Astrocyte (in vitro differentiated cells and primary cell): Measurements from ENCODE around the gene KRTAP2-1. TPM values are rescaled to one million over a fixed set of nuclear protein-coding genes. Genes with fewer than 3 reads are reported as not detected.

ENCODE experiments used
- DNase-seq: peaks from one replicate; pipeline ENCODE4 v3.0.0-alpha.2; 2010; ENCODE audit warnings: low read depth
- FAIRE-seq: peaks from 2 replicates; lab custom pipeline; 2011; peaks lifted over from hg19 to GRCh38; lab: Jason Lieb, UNC
- H2AFZ ChIP-seq: 2 replicates; pipeline ENCODE4 v1.6.0; 2012; ENCODE audit warnings: low read depth, low read length, inconsistent platforms
- H3K27ac ChIP-seq: 2 replicates; pipeline ENCODE4 v1.5.1; 2011; ENCODE audit warnings: low read depth, low read length, inconsistent platforms
- H3K27me3 ChIP-seq: 2 replicates; pipeline ENCODE4 v1.6.0; 2011; ENCODE audit warnings: low read length, inconsistent platforms; ENCODE audit not compliant: insufficient read depth
- H3K36me3 ChIP-seq: 2 replicates; pipeline ENCODE4 v1.5.1; 2011; ENCODE audit warnings: low read length, inconsistent platforms; ENCODE audit not compliant: insufficient read depth
- H3K4me1 ChIP-seq: 2 replicates; pipeline ENCODE4 v1.5.1; 2011; ENCODE audit warnings: low read length, inconsistent platforms; ENCODE audit not compliant: insufficient read depth
- H3K4me2 ChIP-seq: 2 replicates; pipeline ENCODE4 v1.6.0; 2012; ENCODE audit warnings: low read length, inconsistent platforms
- H3K4me3 ChIP-seq: 2 replicates; pipeline ENCODE4 v1.5.1; 2011; ENCODE audit warnings: low read depth, mild to moderate bottlenecking, low read length, inconsistent platforms; ENCODE audit not compliant: insufficient read depth
- H3K79me2 ChIP-seq: 2 replicates; pipeline ENCODE4 v1.6.0; 2012; ENCODE audit warnings: mild to moderate bottlenecking, low read length, inconsistent platforms; ENCODE audit not compliant: insufficient read depth
- H3K9ac ChIP-seq: 2 replicates; pipeline ENCODE4 v1.6.0; 2012; ENCODE audit warnings: mild to moderate bottlenecking, low read length, inconsistent platforms
- H3K9me3 ChIP-seq: 2 replicates; pipeline ENCODE4 v1.5.1; 2012; ENCODE audit warnings: low read depth, mild to moderate bottlenecking, low read length, inconsistent platforms; ENCODE audit not compliant: insufficient read depth
- H4K20me1 ChIP-seq: 2 replicates; pipeline ENCODE4 v1.6.0; 2012; ENCODE audit warnings: low read length, inconsistent platforms; ENCODE audit not compliant: insufficient read depth
- H3K27ac Mint-ChIP-seq: one replicate; pipeline ENCODE4 v1.8.0; 2021; ENCODE audit warnings: mild to moderate bottlenecking, mixed read lengths; ENCODE audit not compliant: unreplicated experiment
- H3K27me3 Mint-ChIP-seq: one replicate; pipeline ENCODE4 v1.8.0; 2021; ENCODE audit warnings: low read depth, mixed read lengths; ENCODE audit not compliant: unreplicated experiment
- H3K36me3 Mint-ChIP-seq: one replicate; pipeline ENCODE4 v1.8.0; 2021; ENCODE audit warnings: low read depth, mixed read lengths; ENCODE audit not compliant: unreplicated experiment
- H3K4me1 Mint-ChIP-seq: one replicate; pipeline ENCODE4 v1.8.0; 2021; ENCODE audit warnings: low read depth, mixed read lengths; ENCODE audit not compliant: unreplicated experiment
- H3K4me3 Mint-ChIP-seq: one replicate; pipeline ENCODE4 v1.8.0; 2021; ENCODE audit warnings: mild to moderate bottlenecking, moderate library complexity, mixed read lengths; ENCODE audit not compliant: unreplicated experiment
- H3K9me3 Mint-ChIP-seq: one replicate; pipeline ENCODE4 v1.8.0; 2021; ENCODE audit warnings: mild to moderate bottlenecking, mixed read lengths; ENCODE audit not compliant: unreplicated experiment
- EZH2 ChIP-seq: IDR thresholded peaks from 2 replicates; pipeline ENCODE4 v1.6.1; 2012; ENCODE audit warnings: mild to moderate bottlenecking, low read length, inconsistent platforms; ENCODE audit not compliant: insufficient read depth
- total RNA-seq: library from RNA; stranded (reverse); gene quantifications from 2 replicates; pipeline ENCODE4 v1.2.1, GENCODE V29; 2021
- TF ChIP-seq, protein P1 (sequence below): IDR thresholded peaks from 2 replicates; pipeline ENCODE4 v1.5.1; 2011; ENCODE audit warnings: low read depth, mild to moderate bottlenecking, inconsistent platforms, low read length, moderate library complexity; ENCODE audit not compliant: insufficient read depth

Gene KRTAP2-1
- total RNA-seq, 1 donor from 2014 or later = not detected

DNA sequence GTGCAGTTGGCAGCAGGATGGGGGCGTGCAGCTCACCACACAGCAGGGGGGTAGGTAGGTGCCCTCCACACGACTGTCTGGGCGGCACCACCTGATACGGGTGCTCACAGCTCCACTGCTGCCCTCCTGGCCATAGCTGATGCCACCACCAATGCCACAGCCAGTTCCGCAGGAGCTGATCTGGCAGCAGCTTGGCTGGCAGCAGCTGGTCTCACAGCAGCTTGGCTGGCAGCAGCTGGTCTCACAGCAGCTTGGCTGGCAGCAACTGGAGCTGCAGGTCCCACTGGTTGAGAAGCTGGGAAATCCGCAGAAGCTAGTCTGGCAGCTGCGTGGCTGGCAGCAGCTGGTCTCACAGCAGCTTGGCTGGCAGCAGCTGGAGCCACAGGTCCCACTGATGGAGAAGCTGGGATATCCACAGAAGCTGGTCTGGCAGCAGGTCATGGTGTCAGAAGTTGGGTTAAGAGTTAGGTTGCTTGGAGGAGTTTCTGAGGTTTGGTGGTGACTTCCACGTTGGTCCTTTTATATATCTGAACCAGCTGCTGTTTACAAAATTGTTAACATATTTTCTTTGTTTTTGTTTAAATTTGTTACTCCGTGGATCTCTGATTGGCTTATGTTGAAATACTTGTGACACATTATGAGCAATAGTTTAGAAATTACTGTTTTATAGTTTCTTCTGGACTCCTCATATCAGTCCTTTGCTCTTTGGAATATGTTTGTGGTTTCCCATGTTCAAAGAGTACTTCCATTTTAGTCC, 20.2 kb downstream of the KRTAP2-1 start, which contains the start of gene KRTAP1-5:
Gene KRTAP1-5 (minus strand): TSS at position 494 of the 757 bp plus-strand sequence. CDS start 53 bp downstream, at position 441.
- H3K27me3 ChIP-seq = no peaks in the 10 kb centered on the region
- no peak within 1 kb of the TSS for H3K9ac ChIP-seq
- H3K9me3 ChIP-seq = no peaks in the 10 kb centered on the region
- H3K4me2 ChIP-seq = no peak within 1 kb of the TSS
- H2AFZ ChIP-seq = no peak within 1 kb of the TSS
- no peaks in the 10 kb centered on the region for H3K9me3 Mint-ChIP-seq
- peaks cover 5% of the 10 kb centered on the region for H3K4me1 ChIP-seq
- DNase-seq = peak; percentile 74
- H3K27ac ChIP-seq = no peak within 1 kb of the TSS
- no peak within 1 kb of the TSS for H3K4me3 ChIP-seq
- peaks cover 1% of the 10 kb centered on the region for H3K4me1 Mint-ChIP-seq
- no peaks in the 10 kb centered on the region for H3K79me2 ChIP-seq
- H3K27ac Mint-ChIP-seq = no peak within 1 kb of the TSS
- no peaks in the 10 kb centered on the region for H3K27me3 Mint-ChIP-seq
- TF ChIP-seq EZH2 = no peak
- TF ChIP-seq, protein P1, sequence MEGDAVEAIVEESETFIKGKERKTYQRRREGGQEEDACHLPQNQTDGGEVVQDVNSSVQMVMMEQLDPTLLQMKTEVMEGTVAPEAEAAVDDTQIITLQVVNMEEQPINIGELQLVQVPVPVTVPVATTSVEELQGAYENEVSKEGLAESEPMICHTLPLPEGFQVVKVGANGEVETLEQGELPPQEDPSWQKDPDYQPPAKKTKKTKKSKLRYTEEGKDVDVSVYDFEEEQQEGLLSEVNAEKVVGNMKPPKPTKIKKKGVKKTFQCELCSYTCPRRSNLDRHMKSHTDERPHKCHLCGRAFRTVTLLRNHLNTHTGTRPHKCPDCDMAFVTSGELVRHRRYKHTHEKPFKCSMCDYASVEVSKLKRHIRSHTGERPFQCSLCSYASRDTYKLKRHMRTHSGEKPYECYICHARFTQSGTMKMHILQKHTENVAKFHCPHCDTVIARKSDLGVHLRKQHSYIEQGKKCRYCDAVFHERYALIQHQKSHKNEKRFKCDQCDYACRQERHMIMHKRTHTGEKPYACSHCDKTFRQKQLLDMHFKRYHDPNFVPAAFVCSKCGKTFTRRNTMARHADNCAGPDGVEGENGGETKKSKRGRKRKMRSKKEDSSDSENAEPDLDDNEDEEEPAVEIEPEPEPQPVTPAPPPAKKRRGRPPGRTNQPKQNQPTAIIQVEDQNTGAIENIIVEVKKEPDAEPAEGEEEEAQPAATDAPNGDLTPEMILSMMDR = no peak
- H4K20me1 ChIP-seq = no peaks in the 10 kb centered on the region
- FAIRE-seq = peak; percentile 88
- no peak within 1 kb of the TSS for H3K4me3 Mint-ChIP-seq
- no peaks in the 10 kb centered on the region for H3K36me3 ChIP-seq
- H3K36me3 Mint-ChIP-seq = no peaks in the 10 kb centered on the region

- Histone ChIP-seq H4K20me1 (no peaks in the 10 kb centered on the region), H3K79me2 (no peaks in the 10 kb centered on the region), H3K4me2 (no peak overlapping the region), H3K4me1 (peaks cover 5% of the 10 kb centered on the region), H3K27me3 (no peaks in the 10 kb centered on the region), H2AFZ (no peak overlapping the region), H3K4me3 (no peak overlapping the region), H3K36me3 (no peaks in the 10 kb centered on the region), H3K9ac (no peak overlapping the region), H3K9me3 (no peaks in the 10 kb centered on the region), H3K27ac (no peak overlapping the region)
- Mint-ChIP-seq H3K27me3 (no peaks in the 10 kb centered on the region), H3K4me1 (peaks cover 1% of the 10 kb centered on the region), H3K4me3 (no peak overlapping the region), H3K9me3 (no peaks in the 10 kb centered on the region), H3K27ac (no peak overlapping the region), H3K36me3 (no peaks in the 10 kb centered on the region)
- DNase-seq (no peak), FAIRE-seq (no peak)
- TF ChIP-seq, protein P1 = no peak
Measured at GRCh38 chr17:41024697-41025096, 22.4 kb downstream of the KRTAP2-1 start.

DNA sequence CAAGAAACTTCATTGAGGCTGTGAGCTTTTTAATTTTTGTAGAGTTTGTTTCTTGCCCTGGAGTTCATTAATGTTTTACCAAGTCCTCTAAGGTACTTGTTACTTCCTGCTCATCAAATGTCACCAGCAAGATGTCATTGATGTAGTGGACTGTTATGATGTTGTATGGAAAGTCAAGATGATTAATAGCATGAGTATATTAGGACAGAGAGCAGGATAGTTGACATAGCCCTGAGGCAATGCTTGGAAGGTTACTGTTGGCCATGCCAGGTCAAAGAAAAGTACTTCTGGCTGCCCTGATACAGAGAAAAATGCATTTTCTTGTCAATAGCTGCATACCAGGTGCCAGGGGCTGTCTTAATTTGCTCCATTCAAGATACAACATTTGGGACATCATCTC, 26.8 kb downstream of the KRTAP2-1 start:
- H3K4me3 Mint-ChIP-seq = no peak overlapping the region
- DNase-seq (no peak), FAIRE-seq (no peak)
- H4K20me1 ChIP-seq = no peaks in the 10 kb centered on the region
- no peak overlapping the region for H3K27ac Mint-ChIP-seq
- H3K4me3 ChIP-seq = no peak overlapping the region
- no peaks in the 10 kb centered on the region for H3K36me3 Mint-ChIP-seq
- H3K9ac ChIP-seq = no peak overlapping the region
- H3K79me2 ChIP-seq = no peaks in the 10 kb centered on the region
- no peak overlapping the region for H3K27ac ChIP-seq
- no peaks in the 10 kb centered on the region for H3K27me3 Mint-ChIP-seq
- no peak overlapping the region for H2AFZ ChIP-seq
- H3K4me2 ChIP-seq = no peak overlapping the region
- H3K9me3 ChIP-seq = no peaks in the 10 kb centered on the region
- peaks cover 1% of the 10 kb centered on the region for H3K4me1 Mint-ChIP-seq
- TF ChIP-seq, protein P1 = no peak
- no peak for TF ChIP-seq EZH2
- no peaks in the 10 kb centered on the region for H3K27me3 ChIP-seq
- H3K9me3 Mint-ChIP-seq = no peaks in the 10 kb centered on the region
- H3K4me1 ChIP-seq = no peaks in the 10 kb centered on the region
- H3K36me3 ChIP-seq = no peaks in the 10 kb centered on the region
